GM12873 (cell line): ENCODE data around the gene STAC.

ENCODE experiments used
- CTCF ChIP-seq: IDR thresholded peaks from 2 replicates; pipeline ENCODE4 v1.5.1; 2012; ENCODE audit warnings: low read depth, mild to moderate bottlenecking, moderate library complexity, low read length, control low read depth; ENCODE audit not compliant: insufficient read depth; ENCODE audit errors: missing control alignments

STAC gene

DNA sequence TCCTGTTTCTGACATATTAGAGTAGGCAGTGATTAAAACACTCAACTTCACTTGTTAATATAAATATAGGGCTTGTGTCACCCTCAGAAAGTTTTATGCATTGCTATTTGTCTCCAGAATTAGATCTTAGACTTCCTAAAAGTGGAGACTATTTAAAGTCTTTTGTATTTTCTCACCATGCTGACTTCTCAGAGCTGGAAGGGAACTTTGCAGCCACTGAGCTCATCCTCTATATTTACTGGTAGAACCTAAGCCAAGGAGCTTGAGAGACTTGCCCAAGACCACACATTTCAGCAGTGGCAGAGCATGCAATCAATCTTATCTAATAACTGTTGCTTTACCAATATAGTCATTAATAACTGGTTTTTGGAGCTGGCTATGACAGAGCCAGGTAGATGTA, 53.2 kb downstream of the STAC start:
- no peak for TF ChIP-seq CTCF

GRCh38 chr3:36434687-36435426, 54.6 kb downstream of the STAC start:
- TF ChIP-seq CTCF, result no peak

DNA sequence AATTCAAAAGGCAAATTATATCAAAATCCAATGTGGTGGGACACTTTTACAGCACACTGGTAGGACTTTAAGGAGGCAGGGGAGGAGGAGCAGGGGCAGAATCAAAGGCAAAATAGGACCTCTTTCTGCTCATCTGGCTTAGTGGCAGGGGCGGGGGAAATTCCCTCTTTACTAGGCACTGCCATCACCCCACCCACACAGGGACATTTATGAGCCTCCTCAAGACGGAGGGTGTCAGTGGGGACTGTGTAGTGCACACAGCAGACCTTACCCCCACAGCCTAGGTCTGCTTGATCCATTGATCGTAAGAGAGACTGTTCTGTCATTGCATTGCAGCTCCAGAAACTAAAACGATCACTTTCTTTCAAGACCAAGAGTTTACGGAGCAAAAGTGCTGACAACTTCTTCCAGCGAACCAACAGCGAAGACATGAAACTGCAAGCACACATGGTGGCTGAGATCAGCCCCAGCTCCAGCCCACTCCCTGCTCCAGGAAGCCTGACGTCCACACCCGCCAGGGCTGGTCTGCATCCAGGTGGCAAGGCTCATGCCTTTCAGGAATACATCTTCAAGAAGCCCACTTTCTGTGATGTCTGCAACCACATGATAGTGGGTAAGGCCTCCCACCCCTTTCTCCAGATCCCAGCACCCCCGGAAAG, 62.9 kb downstream of the STAC start:
- no peak for TF ChIP-seq CTCF

GRCh38 chr3:36444909-36445308, 64.6 kb downstream of the STAC start:
- TF ChIP-seq CTCF, result no peak

DNA sequence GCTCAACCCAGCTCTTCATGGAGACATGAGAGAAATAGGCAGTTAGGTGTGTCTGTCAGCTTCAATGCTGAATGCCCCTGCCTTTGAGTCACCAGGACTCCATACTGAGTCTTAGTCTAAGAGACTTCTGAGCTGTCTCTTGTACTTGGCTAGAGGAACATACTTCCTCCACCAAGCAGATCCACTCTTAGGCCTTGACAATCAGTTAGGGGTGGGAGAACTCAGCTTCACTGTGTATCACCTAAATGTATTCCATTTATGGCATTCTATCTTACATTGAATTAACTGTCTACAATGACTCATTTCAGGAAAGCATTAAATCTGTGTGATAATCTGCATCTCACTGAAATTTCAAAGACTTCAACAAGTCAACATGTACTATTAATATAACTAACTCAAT, 66.0 kb downstream of the STAC start:
- TF ChIP-seq CTCF, result no peak

DNA sequence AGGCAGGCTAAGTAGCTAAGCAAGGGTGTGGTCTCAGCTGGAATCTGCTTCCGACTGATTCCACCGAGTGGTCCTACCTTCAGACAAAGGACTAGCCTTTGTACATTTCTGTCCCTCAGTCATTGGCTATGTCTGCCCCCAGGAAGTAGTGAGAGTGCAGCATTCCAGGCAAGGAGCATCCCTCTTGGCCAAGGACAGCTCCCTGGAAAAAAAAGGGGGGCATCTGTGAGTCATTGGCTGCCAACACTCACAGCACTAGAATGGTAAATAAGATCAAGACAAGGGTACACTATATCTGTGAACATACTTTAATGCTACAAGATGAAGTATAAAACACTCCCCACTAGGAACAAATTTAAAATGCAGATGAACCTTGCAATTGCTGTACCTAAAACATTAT, 66.8 kb downstream of the STAC start:
- TF ChIP-seq CTCF, result no peak

DNA sequence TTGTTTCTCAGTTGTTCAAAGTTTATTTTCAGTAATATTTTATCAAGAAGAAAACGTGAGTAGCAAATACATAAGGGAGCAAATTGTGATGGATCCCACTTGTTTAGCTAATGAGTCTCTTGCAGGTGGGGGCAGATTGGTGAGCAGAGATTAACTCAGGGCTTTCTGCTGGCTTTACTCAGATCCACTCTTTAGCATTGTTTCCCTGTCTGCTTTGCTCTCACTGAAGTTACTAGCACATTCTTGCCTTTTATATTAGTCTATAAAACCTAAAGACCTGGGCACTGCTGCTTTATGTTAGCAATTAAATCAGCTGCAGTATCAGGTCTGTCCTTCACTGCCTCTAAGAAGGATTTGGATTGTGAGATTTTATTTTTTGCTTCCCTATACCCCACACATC, 71.5 kb downstream of the STAC start:
- TF ChIP-seq CTCF, result no peak
